Iris pigment epithelial cell (primary cell): Measurements from ENCODE around the gene AHCYL1.
A peak's percentile ranks its signal among the peaks of the same experiment; 100 is the strongest.
"Not testable (repeated sequence)": the region's sequence is repeated elsewhere in the genome, so short reads cannot be mapped to it uniquely, and the experiment has no call there.

ENCODE experiments used
- DNase-seq: peaks from one replicate; pipeline ENCODE4 v3.0.0-alpha.2; 2011; ENCODE audit warnings: low read depth

AHCYL1 gene

GRCh38 chr1:109984456-109985246 lies at the start of gene AHCYL1:
AHCYL1 (plus strand) TSS chr1:109984765; CDS start chr1:109985053, 288 bp downstream.
- DNase-seq = peak; percentile 99

DNA sequence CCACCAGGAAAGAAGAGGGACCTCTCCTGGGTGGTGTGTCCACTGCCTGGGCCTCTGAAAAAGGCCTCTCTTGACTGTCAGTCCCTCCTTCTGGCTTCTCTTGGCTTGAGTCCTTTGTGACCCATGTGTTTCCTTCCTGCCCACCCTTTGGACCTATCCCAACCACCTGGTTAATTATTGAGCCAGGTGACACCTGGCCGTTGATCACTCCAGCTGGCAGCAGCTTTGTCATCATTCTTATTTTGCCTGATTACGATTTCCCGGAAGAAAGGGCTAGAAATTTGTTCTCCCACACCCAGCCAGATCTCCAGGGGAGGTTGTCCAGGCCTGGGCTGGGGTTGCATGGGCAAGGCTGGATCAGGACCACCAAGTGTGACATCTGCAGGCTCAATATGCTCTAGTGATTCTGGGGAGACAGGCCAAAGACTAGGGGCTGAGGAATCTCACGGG lies 49.1 kb upstream of the AHCYL1 start:
- no peak for DNase-seq

DNA sequence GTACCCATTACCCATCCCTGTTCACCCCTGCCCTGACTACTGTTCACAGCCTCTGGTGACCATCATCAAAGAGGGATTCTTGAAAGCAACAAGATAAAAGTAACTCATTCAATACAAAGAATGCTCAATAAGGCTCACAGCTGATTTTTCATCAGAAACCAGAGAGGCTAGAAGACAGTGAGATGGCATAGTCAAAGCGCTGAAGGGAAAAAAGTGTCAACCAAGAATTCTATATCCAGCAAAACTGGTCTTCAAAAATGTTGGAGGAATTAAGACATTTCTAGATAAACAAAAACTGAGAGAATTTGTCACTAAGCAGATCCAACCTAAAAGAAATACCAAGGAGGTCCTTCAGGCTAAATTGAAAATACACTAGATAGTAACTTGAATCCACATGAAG lies 46.8 kb upstream of the AHCYL1 start:
- DNase-seq = no peak

- DNase-seq = no peak
Observed at GRCh38 chr1:109938556-109938955, 46.0 kb upstream of the AHCYL1 start.

GRCh38 chr1:109942434-109942833 lies 42.1 kb upstream of the AHCYL1 start:
- no peak for DNase-seq

DNA sequence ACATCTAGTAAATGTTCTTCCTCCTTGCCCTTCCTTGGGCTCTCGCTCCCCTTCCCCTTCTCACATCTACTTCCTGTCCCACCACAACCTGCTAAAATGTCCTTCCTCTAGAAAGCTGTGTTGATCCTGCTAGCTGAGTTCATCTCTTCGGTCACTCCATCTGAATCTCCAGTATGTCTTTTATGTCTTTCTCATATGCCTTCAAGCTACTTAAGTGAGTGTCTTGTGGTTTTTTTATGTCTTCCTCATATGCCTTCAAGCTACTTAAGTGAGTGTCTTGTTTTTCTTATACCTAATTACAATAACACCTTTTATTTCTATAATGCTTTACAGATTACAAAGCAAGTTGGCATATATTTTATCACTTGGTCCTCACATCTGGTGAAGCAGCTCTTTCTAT lies 40.0 kb upstream of the AHCYL1 start:
- no peak for DNase-seq

DNA sequence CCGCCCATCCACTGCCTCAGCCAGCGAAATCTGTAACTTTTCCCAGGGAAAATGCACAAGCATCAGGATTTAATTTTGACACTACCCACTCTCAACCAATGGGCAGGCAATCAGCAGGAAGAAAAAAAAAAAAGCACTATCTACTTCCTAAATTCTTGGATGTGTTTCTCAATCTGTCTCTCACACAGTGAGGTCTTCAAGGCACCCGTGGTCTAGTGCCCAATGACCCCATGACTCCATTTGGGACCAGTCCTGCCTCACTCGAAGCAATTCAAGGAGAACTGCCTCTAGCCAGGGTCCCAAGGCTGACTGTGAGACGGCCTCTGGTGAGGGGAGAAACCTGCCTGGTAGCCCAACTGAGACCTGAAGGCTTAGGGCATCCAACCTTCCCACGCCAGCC lies 38.1 kb upstream of the AHCYL1 start:
- DNase-seq = no peak

DNA sequence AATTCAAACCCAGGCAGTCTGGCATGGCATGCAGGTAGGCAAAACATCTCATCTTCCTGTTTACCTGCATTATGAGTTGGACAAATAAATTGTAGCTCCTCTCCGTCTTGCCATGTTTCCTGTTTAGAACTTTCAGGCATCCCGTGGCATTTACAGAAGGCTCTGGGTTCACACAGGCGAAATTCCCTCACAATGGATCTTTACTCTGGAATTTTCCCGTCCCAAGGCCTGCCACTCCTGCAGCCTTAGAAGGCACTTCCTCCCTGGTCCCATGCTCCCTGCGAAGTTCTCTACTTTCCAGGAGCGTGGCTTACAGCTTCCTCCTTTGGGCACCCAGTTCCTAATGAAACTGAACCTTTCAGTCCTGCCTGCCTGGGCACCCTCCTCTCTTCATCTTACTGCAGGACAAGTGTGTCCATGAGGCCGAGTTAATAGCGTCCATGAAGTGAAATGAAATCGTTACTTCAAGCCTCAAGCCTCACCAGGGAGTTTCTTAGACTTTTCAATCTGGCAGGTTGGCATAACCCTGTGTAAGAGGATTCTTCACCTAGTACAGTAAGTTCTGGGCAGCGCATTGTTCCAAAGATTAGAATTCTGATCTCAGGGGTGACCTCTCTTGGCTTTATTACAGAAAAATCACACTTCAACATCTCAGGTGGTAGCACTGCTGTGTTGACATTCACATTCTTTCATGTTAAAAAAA lies 36.8 kb upstream of the AHCYL1 start:
- DNase-seq = no peak

GRCh38 chr1:109948285-109948630 lies 36.3 kb upstream of the AHCYL1 start:
- no peak for DNase-seq

- no peak for DNase-seq
Observed at GRCh38 chr1:109950038-109950437, 34.5 kb upstream of the AHCYL1 start.

GRCh38 chr1:109950509-109950908 lies 34.1 kb upstream of the AHCYL1 start:
- DNase-seq = no peak

DNA sequence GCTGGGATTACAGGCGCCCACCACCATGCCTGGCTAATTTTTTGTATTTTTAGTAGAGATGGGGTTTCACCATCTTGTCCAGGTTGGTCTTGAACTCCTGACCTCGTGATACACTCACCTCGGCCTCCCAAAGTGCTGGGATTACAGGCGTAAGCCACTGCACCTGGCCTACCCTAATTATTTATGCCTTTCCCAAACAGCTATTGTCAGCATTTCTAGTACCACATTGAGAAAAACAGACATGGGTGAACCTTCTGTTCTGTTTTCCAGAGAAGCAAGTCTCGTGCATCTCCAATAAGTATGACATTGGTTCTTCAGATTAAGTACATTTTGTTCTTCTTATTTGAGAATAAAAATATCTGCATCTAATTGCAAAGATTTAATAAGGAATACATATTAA lies 33.1 kb upstream of the AHCYL1 start:
- DNase-seq = not testable (repeated sequence)

DNA sequence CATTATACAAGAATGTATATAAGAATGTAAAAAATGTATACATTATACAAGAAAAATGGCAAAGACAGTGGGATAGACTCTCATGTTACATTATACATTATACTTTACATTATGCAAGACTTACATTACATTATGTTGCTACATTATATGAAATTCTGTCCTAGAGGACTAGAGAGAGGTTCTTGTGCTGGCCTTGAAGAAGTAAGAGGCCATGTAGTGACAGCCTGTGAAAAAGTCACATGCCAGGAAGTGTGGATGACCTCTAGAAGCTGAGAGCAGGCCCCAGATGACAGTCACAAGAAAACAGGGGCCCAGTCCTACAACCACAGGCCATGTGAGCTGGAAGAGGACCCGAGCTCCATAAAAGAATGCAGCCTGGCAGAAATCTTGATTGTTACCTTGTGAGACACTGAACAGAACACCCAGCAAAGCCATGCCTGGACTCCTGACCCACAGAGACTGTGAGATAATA lies 30.5 kb upstream of the AHCYL1 start:
- DNase-seq = no peak

DNA sequence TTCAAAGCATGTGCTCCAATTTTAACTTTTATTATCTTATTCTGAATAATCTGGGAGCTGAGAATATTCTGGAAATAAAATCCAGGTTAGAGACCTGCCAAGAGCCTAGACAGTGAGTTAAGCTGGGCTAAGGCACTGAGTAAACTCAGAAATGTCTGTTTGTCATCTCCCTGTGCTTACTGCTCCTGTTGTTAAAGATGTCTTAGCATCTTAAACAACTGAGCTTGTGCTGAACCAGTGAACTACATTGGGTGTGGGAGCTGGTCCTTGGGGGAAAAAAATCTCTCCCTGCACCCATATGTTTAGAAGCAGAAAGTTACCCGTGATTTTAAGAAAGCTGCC lies 25.0 kb upstream of the AHCYL1 start:
- DNase-seq = no peak

GRCh38 chr1:109959974-109960744 lies 24.4 kb upstream of the AHCYL1 start:
- peak; percentile 84 for DNase-seq

DNA sequence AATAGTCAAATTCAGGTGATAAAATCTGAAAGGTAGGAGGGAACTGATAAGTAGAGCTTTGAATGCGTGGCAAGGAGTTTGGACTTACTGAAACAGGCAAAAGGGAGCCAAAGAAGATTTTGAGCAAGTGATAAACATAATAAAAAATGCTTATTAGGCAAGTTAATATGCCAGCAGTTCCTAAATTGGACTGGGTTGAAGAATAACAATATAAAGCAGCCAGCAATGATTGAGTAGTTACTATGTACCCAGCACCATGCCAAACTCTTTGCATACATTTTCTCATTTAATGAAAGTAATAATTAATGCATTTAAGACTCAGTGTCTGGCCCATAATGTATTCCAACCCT lies 23.8 kb upstream of the AHCYL1 start:
- DNase-seq = no peak

GRCh38 chr1:109963864-109964263 lies 20.7 kb upstream of the AHCYL1 start:
- no peak for DNase-seq

- DNase-seq = peak; percentile 81
Observed at GRCh38 chr1:109969146-109969829, 15.3 kb upstream of the AHCYL1 start.

GRCh38 chr1:109969907-109970306 lies 14.7 kb upstream of the AHCYL1 start:
- DNase-seq = no peak

DNA sequence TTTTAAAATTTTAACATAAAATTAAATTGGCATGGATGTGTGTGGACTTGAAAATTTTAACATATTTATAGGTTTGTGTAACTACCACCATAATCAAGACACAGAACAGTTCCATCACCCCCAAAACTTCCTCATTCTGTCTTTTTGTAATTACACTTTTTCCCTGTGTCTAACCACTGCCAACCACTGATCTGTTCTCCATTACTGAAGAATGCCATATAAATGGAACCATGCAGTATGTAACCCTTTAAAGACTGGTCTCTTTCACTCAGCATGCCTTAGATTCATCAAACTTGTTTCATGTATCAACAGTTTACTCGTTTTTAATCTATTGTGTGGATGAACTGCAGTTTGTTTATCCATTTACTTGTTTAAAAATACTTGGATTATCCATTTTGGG lies 13.0 kb upstream of the AHCYL1 start:
- DNase-seq = no peak

GRCh38 chr1:109974191-109974590 lies 10.4 kb upstream of the AHCYL1 start:
- DNase-seq = no peak

DNA sequence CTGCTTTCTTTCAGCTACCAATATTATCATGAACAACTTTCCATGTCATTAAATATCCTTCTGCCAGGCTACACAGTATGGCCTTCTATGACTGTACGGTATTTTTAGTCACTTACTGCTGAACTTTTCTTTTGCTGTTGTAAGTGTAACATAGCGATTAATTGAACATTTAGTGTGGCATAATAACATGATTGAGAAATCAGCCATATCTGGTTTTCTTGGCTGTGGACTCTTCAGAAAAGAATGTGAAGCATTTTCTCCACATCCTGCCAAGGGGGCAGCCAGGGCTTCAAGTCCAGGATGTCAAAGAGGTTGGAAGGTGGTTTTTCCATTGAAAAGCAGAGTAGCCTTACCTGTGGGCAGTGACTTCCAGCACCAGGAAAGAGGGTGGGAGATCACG lies 8.8 kb upstream of the AHCYL1 start:
- DNase-seq = peak; percentile 94
